ENCODE data around the gene C1orf21.
A peak's percentile ranks its signal among the peaks of the same experiment; 100 is the strongest.

The C1orf21 gene

GRCh38 chr1:184365699-184366098 lies 21.1 kb upstream of the C1orf21 start:
- Histone ChIP-seq H3K27ac (ENCODE audit: low read length) (no peak overlapping the region), H3K4me1 (ENCODE audit: control insufficient read depth in 1 of 2, insufficient read depth in 2 of 2, low read length in 2 of 2) (no peaks in the 10 kb centered on the region), H3K27me3 (ENCODE audit: low read depth, low read length) (no peaks in the 10 kb centered on the region), H3K36me3 (ENCODE audit: control insufficient read depth in 1 of 2, insufficient read depth in 2 of 2, low read length in 2 of 2) (no peaks in the 10 kb centered on the region), H3K4me3 (ENCODE audit: low read depth in 1 of 2, low read length in 2 of 2) (no peak overlapping the region), H3K9me3 (ENCODE audit: control insufficient read depth in 1 of 2, low read length in 2 of 2) (no peaks in the 10 kb centered on the region)

- Histone ChIP-seq H3K36me3 (ENCODE audit: control insufficient read depth in 1 of 2, insufficient read depth in 2 of 2, low read length in 2 of 2) (no peaks in the 10 kb centered on the region), H3K4me1 (ENCODE audit: control insufficient read depth in 1 of 2, insufficient read depth in 2 of 2, low read length in 2 of 2) (no peaks in the 10 kb centered on the region), H3K27ac (ENCODE audit: low read length) (no peak overlapping the region), H3K9me3 (ENCODE audit: control insufficient read depth in 1 of 2, low read length in 2 of 2) (no peaks in the 10 kb centered on the region), H3K27me3 (ENCODE audit: low read depth, low read length) (no peaks in the 10 kb centered on the region), H3K4me3 (ENCODE audit: low read depth in 1 of 2, low read length in 2 of 2) (no peak overlapping the region)
Observed at GRCh38 chr1:184366997-184367396, 19.8 kb upstream of the C1orf21 start.

- no peak overlapping the region for H3K4me3 ChIP-seq (ENCODE audit: low read depth in 1 of 2, low read length in 2 of 2)
- H3K4me1 ChIP-seq (ENCODE audit: control insufficient read depth in 1 of 2, insufficient read depth in 2 of 2, low read length in 2 of 2) = no peaks in the 10 kb centered on the region
- no peaks in the 10 kb centered on the region for H3K36me3 ChIP-seq (ENCODE audit: control insufficient read depth in 1 of 2, insufficient read depth in 2 of 2, low read length in 2 of 2)
- H3K9me3 ChIP-seq (ENCODE audit: control insufficient read depth in 1 of 2, low read length in 2 of 2) = no peaks in the 10 kb centered on the region
- no peaks in the 10 kb centered on the region for H3K27me3 ChIP-seq (ENCODE audit: low read depth, low read length)
- H3K27ac ChIP-seq (ENCODE audit: low read length) = no peak overlapping the region
Observed at GRCh38 chr1:184367427-184368038, 19.3 kb upstream of the C1orf21 start.

GRCh38 chr1:184368354-184368753 lies 18.5 kb upstream of the C1orf21 start:
- Histone ChIP-seq H3K27ac (ENCODE audit: low read length) (no peak overlapping the region), H3K4me3 (ENCODE audit: low read depth in 1 of 2, low read length in 2 of 2) (no peak overlapping the region), H3K9me3 (ENCODE audit: control insufficient read depth in 1 of 2, low read length in 2 of 2) (no peaks in the 10 kb centered on the region), H3K4me1 (ENCODE audit: control insufficient read depth in 1 of 2, insufficient read depth in 2 of 2, low read length in 2 of 2) (no peaks in the 10 kb centered on the region), H3K36me3 (ENCODE audit: control insufficient read depth in 1 of 2, insufficient read depth in 2 of 2, low read length in 2 of 2) (no peaks in the 10 kb centered on the region), H3K27me3 (ENCODE audit: low read depth, low read length) (no peaks in the 10 kb centered on the region)

GRCh38 chr1:184370850-184371249 lies 16.0 kb upstream of the C1orf21 start:
- Histone ChIP-seq H3K4me1 (ENCODE audit: control insufficient read depth in 1 of 2, insufficient read depth in 2 of 2, low read length in 2 of 2) (no peaks in the 10 kb centered on the region), H3K27me3 (ENCODE audit: low read depth, low read length) (no peaks in the 10 kb centered on the region), H3K4me3 (ENCODE audit: low read depth in 1 of 2, low read length in 2 of 2) (no peak overlapping the region), H3K36me3 (ENCODE audit: control insufficient read depth in 1 of 2, insufficient read depth in 2 of 2, low read length in 2 of 2) (no peaks in the 10 kb centered on the region), H3K27ac (ENCODE audit: low read length) (no peak overlapping the region), H3K9me3 (ENCODE audit: control insufficient read depth in 1 of 2, low read length in 2 of 2) (no peaks in the 10 kb centered on the region)

GRCh38 chr1:184373155-184373554 lies 13.7 kb upstream of the C1orf21 start:
- Histone ChIP-seq H3K27ac (ENCODE audit: low read length) (no peak overlapping the region), H3K4me1 (ENCODE audit: control insufficient read depth in 1 of 2, insufficient read depth in 2 of 2, low read length in 2 of 2) (no peaks in the 10 kb centered on the region), H3K27me3 (ENCODE audit: low read depth, low read length) (no peaks in the 10 kb centered on the region)

GRCh38 chr1:184376369-184376768 lies 10.5 kb upstream of the C1orf21 start:
- Histone ChIP-seq H3K4me1 (ENCODE audit: control insufficient read depth in 1 of 2, insufficient read depth in 2 of 2, low read length in 2 of 2) (no peaks in the 10 kb centered on the region), H3K9me3 (ENCODE audit: control insufficient read depth in 1 of 2, low read length in 2 of 2) (no peaks in the 10 kb centered on the region), H3K36me3 (ENCODE audit: control insufficient read depth in 1 of 2, insufficient read depth in 2 of 2, low read length in 2 of 2) (no peaks in the 10 kb centered on the region), H3K27ac (ENCODE audit: low read length) (no peak overlapping the region), H3K4me3 (ENCODE audit: low read depth in 1 of 2, low read length in 2 of 2) (no peak overlapping the region), H3K27me3 (ENCODE audit: low read depth, low read length) (no peaks in the 10 kb centered on the region)

More at GRCh38 chr1:184373155-184373554, 13.7 kb upstream of the C1orf21 start:
- Histone ChIP-seq H3K36me3 (ENCODE audit: control insufficient read depth in 1 of 2, insufficient read depth in 2 of 2, low read length in 2 of 2) (no peaks in the 10 kb centered on the region), H3K9me3 (ENCODE audit: control insufficient read depth in 1 of 2, low read length in 2 of 2) (no peaks in the 10 kb centered on the region), H3K4me3 (ENCODE audit: low read depth in 1 of 2, low read length in 2 of 2) (no peak overlapping the region)

- no peaks in the 10 kb centered on the region for H3K9me3 ChIP-seq (ENCODE audit: control insufficient read depth in 1 of 2, low read length in 2 of 2)
- H3K36me3 ChIP-seq (ENCODE audit: control insufficient read depth in 1 of 2, insufficient read depth in 2 of 2, low read length in 2 of 2) = no peaks in the 10 kb centered on the region
- H3K27me3 ChIP-seq (ENCODE audit: low read depth, low read length) = no peaks in the 10 kb centered on the region
- no peak overlapping the region for H3K27ac ChIP-seq (ENCODE audit: low read length)
- H3K4me1 ChIP-seq (ENCODE audit: control insufficient read depth in 1 of 2, insufficient read depth in 2 of 2, low read length in 2 of 2) = no peaks in the 10 kb centered on the region
- H3K4me3 ChIP-seq (ENCODE audit: low read depth in 1 of 2, low read length in 2 of 2) = no peak overlapping the region
Observed at GRCh38 chr1:184379111-184379752, 7.6 kb upstream of the C1orf21 start.

GRCh38 chr1:184380468-184380867 lies 6.4 kb upstream of the C1orf21 start:
- Histone ChIP-seq H3K4me1 (ENCODE audit: control insufficient read depth in 1 of 2, insufficient read depth in 2 of 2, low read length in 2 of 2) (no peaks in the 10 kb centered on the region), H3K27me3 (ENCODE audit: low read depth, low read length) (no peaks in the 10 kb centered on the region), H3K27ac (ENCODE audit: low read length) (no peak overlapping the region), H3K4me3 (ENCODE audit: low read depth in 1 of 2, low read length in 2 of 2) (no peak overlapping the region), H3K36me3 (ENCODE audit: control insufficient read depth in 1 of 2, insufficient read depth in 2 of 2, low read length in 2 of 2) (no peaks in the 10 kb centered on the region), H3K9me3 (ENCODE audit: control insufficient read depth in 1 of 2, low read length in 2 of 2) (no peaks in the 10 kb centered on the region)

GRCh38 chr1:184383772-184384323 lies 3.0 kb upstream of the C1orf21 start:
- no peaks in the 10 kb centered on the region for H3K4me1 ChIP-seq (ENCODE audit: control insufficient read depth in 1 of 2, insufficient read depth in 2 of 2, low read length in 2 of 2)
- no peaks in the 10 kb centered on the region for H3K27me3 ChIP-seq (ENCODE audit: low read depth, low read length)
- no peak overlapping the region for H3K4me3 ChIP-seq (ENCODE audit: low read depth in 1 of 2, low read length in 2 of 2)
- H3K27ac ChIP-seq (ENCODE audit: low read length) = no peak overlapping the region
- H3K36me3 ChIP-seq (ENCODE audit: control insufficient read depth in 1 of 2, insufficient read depth in 2 of 2, low read length in 2 of 2) = no peaks in the 10 kb centered on the region
- H3K9me3 ChIP-seq (ENCODE audit: control insufficient read depth in 1 of 2, low read length in 2 of 2) = no peaks in the 10 kb centered on the region

GRCh38 chr1:184385865-184386311 lies 941 bp upstream of the C1orf21 start:
- H3K27ac ChIP-seq (ENCODE audit: low read length) = no peak overlapping the region
- no peaks in the 10 kb centered on the region for H3K36me3 ChIP-seq (ENCODE audit: control insufficient read depth in 1 of 2, insufficient read depth in 2 of 2, low read length in 2 of 2)
- no peaks in the 10 kb centered on the region for H3K27me3 ChIP-seq (ENCODE audit: low read depth, low read length)
- peak overlapping the region; percentile 55 to 90 for H3K4me3 ChIP-seq (ENCODE audit: low read depth in 1 of 2, low read length in 2 of 2)
- H3K4me1 ChIP-seq (ENCODE audit: control insufficient read depth in 1 of 2, insufficient read depth in 2 of 2, low read length in 2 of 2) = peaks cover 0 to 5% of the 10 kb centered on the region in 2 donors
- H3K9me3 ChIP-seq (ENCODE audit: control insufficient read depth in 1 of 2, low read length in 2 of 2) = no peaks in the 10 kb centered on the region
